Adrenal gland (tissue), 5 donors: ENCODE results near the gene CEL.

ENCODE experiments used
- CTCF ChIP-seq, 6 experiments: fragments of 450-650 bp in 4 of 6; fragments of 200-600 bp in 2 of 6; sonication (generic) in 1 of 6; IDR thresholded peaks; 1 replicate in 5 of 6; 2 replicates in 1 of 6; pipeline versions ENCODE4 v1.5.1 to v1.8.0; 2016 to 2021; ENCODE audit warnings: antibody characterized with exemption in 6 of 6, mild to moderate bottlenecking in 2 of 6, moderate library complexity in 1 of 6
- POLR2A ChIP-seq, 2 donors: fragments of 450-650 bp; IDR thresholded peaks; one replicate each; pipeline ENCODE4 v1.6.1; 2017; ENCODE audit warnings: antibody characterized with exemption in 2 of 2, mild to moderate bottlenecking in 2 of 2, moderate library complexity in 1 of 2
- donor health status: DM: no; HTN: no; CAD: no.

- TF ChIP-seq CTCF (IDR thresholded peaks at IDR 0.05) (no peak), POLR2A (IDR thresholded peaks at IDR 0.05) (no peak)
Measured at GRCh38 chr9:133041958-133042357, 19.8 kb upstream of the CEL start.
